Neural progenitor cell (in vitro differentiated cells): Measurements from ENCODE around the gene BEND3. TPM values are rescaled to one million over a fixed set of nuclear protein-coding genes. Genes with fewer than 3 reads are reported as not detected.

Experiments
- DNase-seq: peaks from one replicate; pipeline ENCODE4 v3.0.0-alpha.2; 2016; ENCODE audit warnings: low spot score
- H2AFZ ChIP-seq: fragments of 200-600 bp; sonication (generic); replicated peaks from 2 replicates; pipeline ENCODE4 v1.6.1; 2016; ENCODE audit warnings: antibody characterized with exemption
- H3F3A ChIP-seq: fragments of 200-600 bp; sonication (generic); 2 replicates; pipeline ENCODE4 v1.6.1; 2016; ENCODE audit warnings: antibody characterized with exemption, low read depth
- H3K27ac ChIP-seq: fragments of 200-600 bp; sonication (generic); 2 replicates; pipeline ENCODE4 v1.5.1; 2016; ENCODE audit warnings: mild to moderate bottlenecking
- H3K27me3 ChIP-seq: fragments of 200-600 bp; sonication (generic); 2 replicates; pipeline ENCODE4 v1.6.1; 2016; ENCODE audit warnings: mild to moderate bottlenecking, moderate library complexity
- H3K36me3 ChIP-seq: fragments of 200-600 bp; sonication (generic); 2 replicates; pipeline ENCODE4 v1.5.1; 2016
- H3K4me1 ChIP-seq: fragments of 200-600 bp; sonication (generic); 2 replicates; pipeline ENCODE4 v1.6.1; 2016; ENCODE audit warnings: mixed run types
- H3K4me2 ChIP-seq: fragments of 200-600 bp; sonication (generic); 2 replicates; pipeline ENCODE4 v1.6.1; 2016
- H3K4me3 ChIP-seq: fragments of 200-600 bp; sonication (generic); 2 replicates; pipeline ENCODE4 v1.5.1; 2016
- H3K79me2 ChIP-seq: fragments of 200-600 bp; sonication (generic); 2 replicates; pipeline ENCODE4 v1.6.1; 2016; ENCODE audit warnings: low read depth
- H3K9ac ChIP-seq: fragments of 200-600 bp; sonication (generic); 2 replicates; pipeline ENCODE4 v1.6.1; 2016
- H3K9me3 ChIP-seq: fragments of 200-600 bp; sonication (generic); 2 replicates; pipeline ENCODE4 v1.5.1; 2016; ENCODE audit warnings: low read depth
- H4K20me1 ChIP-seq: fragments of 200-600 bp; sonication (generic); 2 replicates; pipeline ENCODE4 v1.6.1; 2016; ENCODE audit warnings: low read depth
- H3K27ac Mint-ChIP-seq: 3 replicates; pipeline ENCODE4 v1.8.0; 2021; ENCODE audit warnings: mixed read lengths
- H3K27me3 Mint-ChIP-seq: 2 replicates; pipeline ENCODE4 v1.8.0; 2022; ENCODE audit warnings: low read depth, mild to moderate bottlenecking, inconsistent platforms, moderate library complexity, mixed read lengths; ENCODE audit not compliant: insufficient read depth
- H3K36me3 Mint-ChIP-seq: 3 replicates; pipeline ENCODE4 v1.8.0; 2021; ENCODE audit warnings: mixed read lengths
- H3K4me1 Mint-ChIP-seq: 3 replicates; pipeline ENCODE4 v1.8.0; 2021; ENCODE audit warnings: mixed read lengths
- H3K4me3 Mint-ChIP-seq: 3 replicates; pipeline ENCODE4 v1.8.0; 2021; ENCODE audit warnings: mild to moderate bottlenecking, moderate library complexity, mixed read lengths
- H3K9me3 Mint-ChIP-seq: 3 replicates; pipeline ENCODE4 v1.8.0; 2020; ENCODE audit warnings: mixed read lengths
- EZH2 ChIP-seq: fragments of 200-600 bp; sonication (generic); IDR thresholded peaks from 2 replicates; pipeline ENCODE4 v1.6.1; 2017; ENCODE audit warnings: antibody characterized with exemption, mild to moderate bottlenecking, moderate library complexity
- EZH2phosphoT487 ChIP-seq: fragments of 200-600 bp; sonication (generic); IDR thresholded peaks from 2 replicates; pipeline ENCODE4 v1.6.1; 2017; ENCODE audit warnings: antibody characterized with exemption
- total RNA-seq: library from RNA; depleted of rRNA; stranded (reverse); fragments of >200 nt; gene quantifications from 2 replicates; pipeline ENCODE4 v1.2.3, GENCODE V29; 2015; ENCODE audit warnings: low replicate concordance
- TF ChIP-seq, protein P1 (sequence below): fragments of 200-600 bp; sonication (generic); IDR thresholded peaks from 2 replicates; pipeline ENCODE4 v1.5.1; 2017; ENCODE audit warnings: antibody characterized with exemption, mild to moderate bottlenecking

The BEND3 gene
- total RNA-seq, 1 donor from 2014 or later, result 9.2 TPM

DNA sequence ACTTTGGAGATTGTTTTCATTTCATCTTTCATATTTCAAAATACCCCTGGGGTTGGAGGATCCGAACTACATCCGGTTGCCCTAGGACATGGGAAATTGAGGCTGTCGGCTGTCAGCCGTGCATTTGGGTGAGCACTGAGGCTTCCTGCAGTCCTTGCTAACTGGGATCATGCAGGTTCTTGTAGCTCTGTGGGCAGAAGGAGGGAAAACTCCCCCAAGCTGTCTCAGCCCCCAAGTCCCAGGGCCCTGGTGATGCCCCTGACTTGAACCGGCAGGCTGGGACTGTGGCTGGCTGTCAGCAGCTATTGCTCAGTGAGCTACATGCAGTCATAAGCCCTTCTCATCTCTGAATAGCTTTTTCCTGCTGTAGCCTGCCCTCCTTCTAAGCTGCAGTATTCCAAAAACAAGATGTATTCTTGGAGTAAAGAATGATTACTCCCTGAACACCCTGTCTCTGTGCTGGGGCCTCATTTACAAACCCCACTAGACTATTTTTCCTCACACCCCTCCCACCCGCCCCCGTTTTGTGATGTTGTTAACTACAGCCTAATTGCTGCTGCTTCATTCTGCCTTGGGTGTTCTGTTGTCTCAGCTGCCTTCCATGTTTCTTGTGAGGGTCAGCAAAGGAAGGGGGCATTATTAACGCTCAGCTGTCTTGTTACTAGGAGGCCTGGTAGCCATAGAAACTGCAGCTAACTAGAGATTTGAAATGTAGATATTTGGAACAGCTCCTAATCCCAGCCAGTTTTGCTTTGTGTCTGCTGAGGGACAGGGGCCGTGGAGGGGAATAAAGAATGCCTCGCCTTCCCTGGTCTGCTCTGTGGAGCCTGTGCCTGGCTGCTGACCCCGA is 69.3 kb downstream of the BEND3 start:
- Mint-ChIP-seq H3K27ac (peak overlapping the region; percentile 98), H3K36me3 (peaks cover 7% of the 10 kb centered on the region), H3K9me3 (no peaks in the 10 kb centered on the region), H3K4me3 (peak overlapping the region; percentile 74), H3K27me3 (no peaks in the 10 kb centered on the region), H3K4me1 (peaks cover 23% of the 10 kb centered on the region)
- no peak overlapping the region for H2AFZ ChIP-seq
- H3K4me2 ChIP-seq, result peak overlapping the region; percentile 23
- no peak overlapping the region for H3K4me3 ChIP-seq
- no peak overlapping the region for H3K9ac ChIP-seq
- no peaks in the 10 kb centered on the region for H3K27me3 ChIP-seq
- H3F3A ChIP-seq, result no peaks in the 10 kb centered on the region
- H3K36me3 ChIP-seq, result no peaks in the 10 kb centered on the region
- DNase-seq, result peak; percentile 54
- TF ChIP-seq, protein P1, sequence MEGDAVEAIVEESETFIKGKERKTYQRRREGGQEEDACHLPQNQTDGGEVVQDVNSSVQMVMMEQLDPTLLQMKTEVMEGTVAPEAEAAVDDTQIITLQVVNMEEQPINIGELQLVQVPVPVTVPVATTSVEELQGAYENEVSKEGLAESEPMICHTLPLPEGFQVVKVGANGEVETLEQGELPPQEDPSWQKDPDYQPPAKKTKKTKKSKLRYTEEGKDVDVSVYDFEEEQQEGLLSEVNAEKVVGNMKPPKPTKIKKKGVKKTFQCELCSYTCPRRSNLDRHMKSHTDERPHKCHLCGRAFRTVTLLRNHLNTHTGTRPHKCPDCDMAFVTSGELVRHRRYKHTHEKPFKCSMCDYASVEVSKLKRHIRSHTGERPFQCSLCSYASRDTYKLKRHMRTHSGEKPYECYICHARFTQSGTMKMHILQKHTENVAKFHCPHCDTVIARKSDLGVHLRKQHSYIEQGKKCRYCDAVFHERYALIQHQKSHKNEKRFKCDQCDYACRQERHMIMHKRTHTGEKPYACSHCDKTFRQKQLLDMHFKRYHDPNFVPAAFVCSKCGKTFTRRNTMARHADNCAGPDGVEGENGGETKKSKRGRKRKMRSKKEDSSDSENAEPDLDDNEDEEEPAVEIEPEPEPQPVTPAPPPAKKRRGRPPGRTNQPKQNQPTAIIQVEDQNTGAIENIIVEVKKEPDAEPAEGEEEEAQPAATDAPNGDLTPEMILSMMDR, result no peak
- TF ChIP-seq EZH2, result no peak
- no peak for TF ChIP-seq EZH2phosphoT487
- no peaks in the 10 kb centered on the region for H3K9me3 ChIP-seq
- H3K4me1 ChIP-seq, result peaks cover 11% of the 10 kb centered on the region
- H3K27ac ChIP-seq, result peak overlapping the region; percentile 58
- no peaks in the 10 kb centered on the region for H3K79me2 ChIP-seq
- no peaks in the 10 kb centered on the region for H4K20me1 ChIP-seq

GRCh38 chr6:107033126-107033525 is 82.2 kb downstream of the BEND3 start:
- DNase-seq, result no peak
- no peak overlapping the region for H3K27ac Mint-ChIP-seq
- Histone ChIP-seq H3K4me3 (no peak overlapping the region), H3K9me3 (no peaks in the 10 kb centered on the region), H3K27ac (no peak overlapping the region), H3K4me1 (no peaks in the 10 kb centered on the region), H3K36me3 (no peaks in the 10 kb centered on the region), H3K79me2 (peaks cover 12% of the 10 kb centered on the region), H4K20me1 (no peaks in the 10 kb centered on the region), H3K4me2 (no peak overlapping the region), H3K27me3 (no peaks in the 10 kb centered on the region), H3K9ac (no peak overlapping the region), H2AFZ (no peak overlapping the region), H3F3A (peaks cover 7% of the 10 kb centered on the region)
- TF ChIP-seq EZH2, result no peak
- TF ChIP-seq, protein P1, result no peak
- no peak for TF ChIP-seq EZH2phosphoT487
- no peak overlapping the region for H3K4me3 Mint-ChIP-seq
- H3K27me3 Mint-ChIP-seq, result peaks cover 3% of the 10 kb centered on the region
- peaks cover 20% of the 10 kb centered on the region for H3K36me3 Mint-ChIP-seq
- no peaks in the 10 kb centered on the region for H3K9me3 Mint-ChIP-seq
- H3K4me1 Mint-ChIP-seq, result peaks cover 16% of the 10 kb centered on the region

GRCh38 chr6:107032051-107032450 is 83.3 kb downstream of the BEND3 start:
- no peaks in the 10 kb centered on the region for H4K20me1 ChIP-seq
- H3K79me2 ChIP-seq, result peaks cover 12% of the 10 kb centered on the region
- H3K4me1 Mint-ChIP-seq, result peaks cover 16% of the 10 kb centered on the region
- H3K27ac Mint-ChIP-seq, result no peak overlapping the region
- H3K36me3 Mint-ChIP-seq, result peaks cover 20% of the 10 kb centered on the region
- peaks cover 3% of the 10 kb centered on the region for H3K9me3 Mint-ChIP-seq
- no peak overlapping the region for H3K4me3 ChIP-seq
- no peaks in the 10 kb centered on the region for H3K9me3 ChIP-seq
- no peak for DNase-seq
- H3K27me3 Mint-ChIP-seq, result peaks cover 3% of the 10 kb centered on the region
- H3K36me3 ChIP-seq, result no peaks in the 10 kb centered on the region
- no peak overlapping the region for H3K27ac ChIP-seq
- no peak overlapping the region for H3K4me2 ChIP-seq
- peaks cover 7% of the 10 kb centered on the region for H3F3A ChIP-seq
- no peak overlapping the region for H3K4me3 Mint-ChIP-seq
- H3K9ac ChIP-seq, result no peak overlapping the region
- TF ChIP-seq, protein P1, result no peak
- TF ChIP-seq EZH2phosphoT487, result no peak
- no peak for TF ChIP-seq EZH2
- no peak overlapping the region for H2AFZ ChIP-seq
- H3K4me1 ChIP-seq, result no peaks in the 10 kb centered on the region
- no peaks in the 10 kb centered on the region for H3K27me3 ChIP-seq
